ENCODE results near the gene PCNX2.

Gene PCNX2

GRCh38 chr1:233019778-233020325 lies 275.7 kb downstream of the PCNX2 start:
- no peak overlapping the region for H3K27ac ChIP-seq

GRCh38 chr1:233019083-233019482 lies 276.4 kb downstream of the PCNX2 start:
- no peak overlapping the region for H3K27ac ChIP-seq

More at GRCh38 chr1:233019778-233020325, 275.7 kb downstream of the PCNX2 start:
- no peak for TF ChIP-seq CTCF (IDR thresholded peaks at IDR 0.05)
- TF ChIP-seq ZFX (IDR thresholded peaks at IDR 0.05; ENCODE audit: borderline replicate concordance): no peak

GRCh38 chr1:233016798-233017197 lies 278.7 kb downstream of the PCNX2 start:
- TF ChIP-seq CTCF (IDR thresholded peaks at IDR 0.05): no peak
- TF ChIP-seq ZFX (IDR thresholded peaks at IDR 0.05; ENCODE audit: borderline replicate concordance): no peak
- no peak overlapping the region for H3K27ac ChIP-seq

More at GRCh38 chr1:233019083-233019482, 276.4 kb downstream of the PCNX2 start:
- TF ChIP-seq CTCF (IDR thresholded peaks at IDR 0.05) (no peak), ZFX (IDR thresholded peaks at IDR 0.05; ENCODE audit: borderline replicate concordance) (no peak)

- no peak overlapping the region for H3K27ac ChIP-seq
- TF ChIP-seq CTCF (IDR thresholded peaks at IDR 0.05) (no peak), ZFX (IDR thresholded peaks at IDR 0.05; ENCODE audit: borderline replicate concordance) (no peak)
Observed at GRCh38 chr1:233015965-233016364, 279.6 kb downstream of the PCNX2 start.

- TF ChIP-seq CTCF (IDR thresholded peaks at IDR 0.05): no peak
- no peak for TF ChIP-seq ZFX (IDR thresholded peaks at IDR 0.05; ENCODE audit: borderline replicate concordance)
- H3K27ac ChIP-seq: no peak overlapping the region
Observed at GRCh38 chr1:233012021-233012420, 283.5 kb downstream of the PCNX2 start.

- no peak overlapping the region for H3K27ac ChIP-seq
- no peak for TF ChIP-seq CTCF (IDR thresholded peaks at IDR 0.05)
- no peak for TF ChIP-seq ZFX (IDR thresholded peaks at IDR 0.05; ENCODE audit: borderline replicate concordance)
Observed at GRCh38 chr1:233010146-233010545, 285.4 kb downstream of the PCNX2 start.

- TF ChIP-seq CTCF (IDR thresholded peaks at IDR 0.05) (no peak), ZFX (IDR thresholded peaks at IDR 0.05; ENCODE audit: borderline replicate concordance) (no peak)
- no peak overlapping the region for H3K27ac ChIP-seq
Observed at GRCh38 chr1:233006541-233006973, 289.0 kb downstream of the PCNX2 start.

Measured in 22Rv1 (cell line).